Activated naive CD4-positive, alpha-beta T cell treated with anti-CD3 and anti-CD28 coated beads, Interleukin-2, amount 50 U/mL, for 24 hours (primary cell): ENCODE measurements around the gene USP6.
A peak's percentile ranks its signal among the peaks of the same experiment; 100 is the strongest.
"Not testable (repeated sequence)": the region's sequence is repeated elsewhere in the genome, so short reads cannot be mapped to it uniquely, and the experiment has no call there.

Experiments used
- H3K27ac Mint-ChIP-seq: one replicate; pipeline ENCODE4 v1.8.0; 2021; ENCODE audit warnings: mild to moderate bottlenecking, mixed read lengths
- H3K27me3 Mint-ChIP-seq: one replicate; pipeline ENCODE4 v1.8.0; 2021; ENCODE audit warnings: mixed read lengths
- H3K36me3 Mint-ChIP-seq: one replicate; pipeline ENCODE4 v1.8.0; 2021; ENCODE audit warnings: mixed read lengths
- H3K4me1 Mint-ChIP-seq: one replicate; pipeline ENCODE4 v1.8.0; 2021; ENCODE audit warnings: mixed read lengths
- H3K4me3 Mint-ChIP-seq: one replicate; pipeline ENCODE4 v1.8.0; 2021; ENCODE audit warnings: mild to moderate bottlenecking, mixed read lengths
- H3K9me3 Mint-ChIP-seq: one replicate; pipeline ENCODE4 v1.8.0; 2021; ENCODE audit warnings: mixed read lengths

USP6 gene

GRCh38 chr17:5138198-5138544, 22.3 kb downstream of the USP6 start:
- not testable (repeated sequence) for H3K4me3 Mint-ChIP-seq, H3K9me3 Mint-ChIP-seq, H3K36me3 Mint-ChIP-seq, H3K27me3 Mint-ChIP-seq, H3K4me1 Mint-ChIP-seq, H3K27ac Mint-ChIP-seq

GRCh38 chr17:5138616-5139457, 23.0 kb downstream of the USP6 start:
- no peak overlapping the region for H3K4me3 Mint-ChIP-seq
- H3K9me3 Mint-ChIP-seq = no peaks in the 10 kb centered on the region
- H3K4me1 Mint-ChIP-seq = no peaks in the 10 kb centered on the region
- no peak overlapping the region for H3K27ac Mint-ChIP-seq
- no peaks in the 10 kb centered on the region for H3K36me3 Mint-ChIP-seq
- no peaks in the 10 kb centered on the region for H3K27me3 Mint-ChIP-seq

- H3K9me3 Mint-ChIP-seq = no peaks in the 10 kb centered on the region
- H3K4me3 Mint-ChIP-seq = no peak overlapping the region
- no peaks in the 10 kb centered on the region for H3K27me3 Mint-ChIP-seq
- no peaks in the 10 kb centered on the region for H3K4me1 Mint-ChIP-seq
- no peaks in the 10 kb centered on the region for H3K36me3 Mint-ChIP-seq
- H3K27ac Mint-ChIP-seq = no peak overlapping the region
Measured at GRCh38 chr17:5139458-5139732, 23.6 kb downstream of the USP6 start.

GRCh38 chr17:5142877-5143276, 27.0 kb downstream of the USP6 start:
- H3K9me3 Mint-ChIP-seq, H3K4me3 Mint-ChIP-seq, H3K27me3 Mint-ChIP-seq, H3K36me3 Mint-ChIP-seq, H3K27ac Mint-ChIP-seq, H3K4me1 Mint-ChIP-seq: not testable (repeated sequence)

- H3K27ac Mint-ChIP-seq, H3K27me3 Mint-ChIP-seq, H3K9me3 Mint-ChIP-seq, H3K4me1 Mint-ChIP-seq, H3K36me3 Mint-ChIP-seq, H3K4me3 Mint-ChIP-seq: not testable (repeated sequence)
Measured at GRCh38 chr17:5146122-5146521, 30.3 kb downstream of the USP6 start.

GRCh38 chr17:5160702-5161101, 44.9 kb downstream of the USP6 start:
- peaks cover 16% of the 10 kb centered on the region for H3K27me3 Mint-ChIP-seq
- H3K4me1 Mint-ChIP-seq, H3K4me3 Mint-ChIP-seq, H3K9me3 Mint-ChIP-seq, H3K27ac Mint-ChIP-seq, H3K36me3 Mint-ChIP-seq: not testable (repeated sequence)

- not testable (repeated sequence) for H3K4me3 Mint-ChIP-seq, H3K9me3 Mint-ChIP-seq, H3K36me3 Mint-ChIP-seq, H3K4me1 Mint-ChIP-seq
- Mint-ChIP-seq H3K27me3 (peaks cover 18% of the 10 kb centered on the region), H3K27ac (peak overlapping the region; percentile 55)
Measured at GRCh38 chr17:5161793-5162192, 46.0 kb downstream of the USP6 start.

GRCh38 chr17:5164436-5164835, 48.6 kb downstream of the USP6 start:
- peaks cover 8% of the 10 kb centered on the region for H3K27me3 Mint-ChIP-seq
- H3K27ac Mint-ChIP-seq = no peak overlapping the region
- H3K4me3 Mint-ChIP-seq = no peak overlapping the region
- no peaks in the 10 kb centered on the region for H3K9me3 Mint-ChIP-seq
- no peaks in the 10 kb centered on the region for H3K36me3 Mint-ChIP-seq
- H3K4me1 Mint-ChIP-seq = no peaks in the 10 kb centered on the region

GRCh38 chr17:5165791-5166564, 50.1 kb downstream of the USP6 start:
- not testable (repeated sequence) for H3K4me1 Mint-ChIP-seq, H3K27ac Mint-ChIP-seq, H3K36me3 Mint-ChIP-seq, H3K9me3 Mint-ChIP-seq, H3K4me3 Mint-ChIP-seq, H3K27me3 Mint-ChIP-seq

- H3K27me3 Mint-ChIP-seq, H3K4me1 Mint-ChIP-seq, H3K27ac Mint-ChIP-seq, H3K4me3 Mint-ChIP-seq, H3K9me3 Mint-ChIP-seq: not testable (repeated sequence)
- peaks cover 18% of the 10 kb centered on the region for H3K36me3 Mint-ChIP-seq
Measured at GRCh38 chr17:5175027-5175426, 59.2 kb downstream of the USP6 start.

- Mint-ChIP-seq H3K4me3 (no peak overlapping the region), H3K27ac (no peak overlapping the region), H3K36me3 (peaks cover 48% of the 10 kb centered on the region), H3K9me3 (no peaks in the 10 kb centered on the region), H3K27me3 (no peaks in the 10 kb centered on the region), H3K4me1 (no peaks in the 10 kb centered on the region)
Measured at GRCh38 chr17:5179003-5179402, 63.2 kb downstream of the USP6 start.

GRCh38 chr17:5181509-5182305, 65.9 kb downstream of the USP6 start:
- Mint-ChIP-seq H3K4me1 (no peaks in the 10 kb centered on the region), H3K36me3 (peaks cover 50% of the 10 kb centered on the region), H3K9me3 (peaks cover 5% of the 10 kb centered on the region), H3K4me3 (no peak overlapping the region), H3K27me3 (no peaks in the 10 kb centered on the region), H3K27ac (no peak overlapping the region)

GRCh38 chr17:5182597-5183409, 67.0 kb downstream of the USP6 start:
- H3K27ac Mint-ChIP-seq = peak overlapping the region; percentile 55
- no peaks in the 10 kb centered on the region for H3K27me3 Mint-ChIP-seq
- H3K4me3 Mint-ChIP-seq = no peak overlapping the region
- H3K36me3 Mint-ChIP-seq = peaks cover 58% of the 10 kb centered on the region
- H3K9me3 Mint-ChIP-seq = peaks cover 5% of the 10 kb centered on the region
- H3K4me1 Mint-ChIP-seq = no peaks in the 10 kb centered on the region

- Mint-ChIP-seq H3K27ac (no peak overlapping the region), H3K27me3 (no peaks in the 10 kb centered on the region), H3K4me1 (peaks cover 3% of the 10 kb centered on the region), H3K36me3 (peaks cover 61% of the 10 kb centered on the region), H3K4me3 (no peak overlapping the region), H3K9me3 (peaks cover 8% of the 10 kb centered on the region)
Measured at GRCh38 chr17:5183410-5183793, 67.6 kb downstream of the USP6 start.

GRCh38 chr17:5184288-5184687, 68.5 kb downstream of the USP6 start:
- Mint-ChIP-seq H3K27me3 (no peaks in the 10 kb centered on the region), H3K27ac (no peak overlapping the region), H3K4me1 (peaks cover 4% of the 10 kb centered on the region), H3K36me3 (peaks cover 58% of the 10 kb centered on the region), H3K9me3 (peaks cover 10% of the 10 kb centered on the region), H3K4me3 (no peak overlapping the region)
